WTC11 (cell line): ENCODE measurements around the gene TMCC2. TPM values are rescaled to one million over a fixed set of nuclear protein-coding genes. Genes with fewer than 3 reads are reported as not detected.

ENCODE experiments used
- ATAC-seq: fragments of 200-7000 bp; cut with Tn5 transposase; 2 replicates; pipeline ENCODE4 v1.10.0; 2021; ENCODE audit warnings: mild to moderate bottlenecking, moderate library complexity
- CTCF ChIA-PET: fragments of 300-600 bp; sonication (Branson Sonifier 250); formaldehyde crosslinking; loops from one replicate; lab custom pipeline; 2021; ENCODE audit warnings: antibody characterized with exemption; lab: Charles Lee
- POLR2A ChIA-PET: fragments of 350-600 bp; sonication (Branson Sonifier 250); formaldehyde crosslinking; loops from one replicate; lab custom pipeline; 2021; ENCODE audit warnings: antibody characterized with exemption; lab: Charles Lee
- DNase-seq: peaks from one replicate; pipeline ENCODE4 v3.0.0; 2021; ENCODE audit warnings: low spot score
- H3K27ac Mint-ChIP-seq: 2 replicates; pipeline ENCODE4 v1.8.0; 2021; ENCODE audit warnings: mixed read lengths
- H3K27me3 Mint-ChIP-seq: 2 replicates; pipeline ENCODE4 v1.8.0; 2021; ENCODE audit warnings: low read depth, mild to moderate bottlenecking, moderate library complexity, mixed read lengths
- H3K36me3 Mint-ChIP-seq: 2 replicates; pipeline ENCODE4 v1.8.0; 2021; ENCODE audit warnings: mixed read lengths
- H3K4me1 Mint-ChIP-seq: 2 replicates; pipeline ENCODE4 v1.8.0; 2022; ENCODE audit warnings: mixed read lengths
- H3K4me3 Mint-ChIP-seq: 2 replicates; pipeline ENCODE4 v1.8.0; 2021; ENCODE audit warnings: mild to moderate bottlenecking, moderate library complexity, mixed read lengths
- H3K9me3 Mint-ChIP-seq: 2 replicates; pipeline ENCODE4 v1.8.0; 2021; ENCODE audit warnings: mixed read lengths
- ARID4B ChIP-seq: sonication (generic); formaldehyde crosslinking; IDR thresholded peaks from 2 replicates; pipeline ENCODE4 v1.8.0; 2023; ENCODE audit warnings: missing genetic modification reagents, mild to moderate bottlenecking, borderline replicate concordance
- ATF1 ChIP-seq: sonication (generic); formaldehyde crosslinking; IDR thresholded peaks from 2 replicates; pipeline ENCODE4 v1.8.1; 2023; ENCODE audit warnings: mild to moderate bottlenecking, moderate library complexity, missing genetic modification reagents
- EMX1 ChIP-seq: fragments of 250-450 bp; sonication (Bioruptor Pico); IDR thresholded peaks from 2 replicates; pipeline ENCODE4 v1.8.0; 2021; ENCODE audit warnings: mild to moderate bottlenecking
- ERG ChIP-seq: fragments of 250-450 bp; sonication (Bioruptor Pico); IDR thresholded peaks from 2 replicates; pipeline ENCODE4 v1.8.0; 2021; ENCODE audit warnings: mild to moderate bottlenecking
- FOXJ3 ChIP-seq: sonication (generic); formaldehyde crosslinking; IDR thresholded peaks from 2 replicates; pipeline ENCODE4 v1.9.0; 2021; ENCODE audit warnings: missing genetic modification reagents, mild to moderate bottlenecking, borderline replicate concordance
- FOXP1 ChIP-seq: sonication (generic); formaldehyde crosslinking; IDR thresholded peaks from 2 replicates; pipeline ENCODE4 v1.8.0; 2022; ENCODE audit warnings: missing genetic modification reagents, mild to moderate bottlenecking, moderate library complexity, borderline replicate concordance
- IRF1 ChIP-seq: sonication (generic); formaldehyde crosslinking; IDR thresholded peaks from 2 replicates; pipeline ENCODE4 v1.8.0; 2023; ENCODE audit warnings: missing genetic modification reagents
- NFE2L1 ChIP-seq: sonication (generic); formaldehyde crosslinking; IDR thresholded peaks from 2 replicates; pipeline ENCODE4 v1.8.1; 2023; ENCODE audit warnings: missing genetic modification reagents
- TP53 ChIP-seq: sonication (generic); formaldehyde crosslinking; IDR thresholded peaks from 2 replicates; pipeline ENCODE4 v1.8.1; 2023; ENCODE audit warnings: mild to moderate bottlenecking, missing genetic modification reagents
- ZNF138 ChIP-seq: sonication (generic); formaldehyde crosslinking; conservative IDR thresholded peaks from 2 replicates; pipeline ENCODE4 v1.8.1; 2022; ENCODE audit warnings: mild to moderate bottlenecking, moderate library complexity, missing genetic modification reagents
- ZNF219 ChIP-seq: sonication (generic); formaldehyde crosslinking; IDR thresholded peaks from 2 replicates; pipeline ENCODE4 v1.8.0; 2023; ENCODE audit warnings: missing genetic modification reagents, mild to moderate bottlenecking, borderline replicate concordance
- total RNA-seq: library from RNA; stranded (reverse); gene quantifications from 3 replicates; pipeline ENCODE4 v1.2.3, GENCODE V29; 2021
- TF ChIP-seq, protein P1 (sequence below): sonication (generic); formaldehyde crosslinking; IDR thresholded peaks from 2 replicates; pipeline ENCODE4 v1.8.0; 2022; ENCODE audit warnings: mild to moderate bottlenecking, missing genetic modification reagents
- TF ChIP-seq, protein P2 (sequence below): sonication (generic); formaldehyde crosslinking; IDR thresholded peaks from 2 replicates; pipeline ENCODE4 v1.8.1; 2023; ENCODE audit warnings: mild to moderate bottlenecking, moderate library complexity, missing genetic modification reagents
- TF ChIP-seq, protein P3 (sequence below): sonication (generic); formaldehyde crosslinking; IDR thresholded peaks from 2 replicates; pipeline ENCODE4 v1.8.0; 2022; ENCODE audit warnings: mild to moderate bottlenecking, missing genetic modification reagents
- TF ChIP-seq, protein P4 (sequence below): sonication (generic); formaldehyde crosslinking; conservative IDR thresholded peaks from 2 replicates; pipeline ENCODE4 v1.8.1; 2022; ENCODE audit warnings: mild to moderate bottlenecking, missing genetic modification reagents
- TF ChIP-seq, protein P5 (sequence below): fragments of 250-450 bp; sonication (Bioruptor Pico); conservative IDR thresholded peaks from 2 replicates; pipeline ENCODE4 v1.9.0; 2021; ENCODE audit warnings: mild to moderate bottlenecking
- TF ChIP-seq, protein P6 (sequence below): sonication (generic); formaldehyde crosslinking; IDR thresholded peaks from 2 replicates; pipeline ENCODE4 v1.8.0; 2023; ENCODE audit warnings: mild to moderate bottlenecking, missing genetic modification reagents

TMCC2 gene
- total RNA-seq, 1 experiment from 2014 or later, result 9.5 TPM

GRCh38 chr1:205255941-205256780 is 28.4 kb downstream of the TMCC2 start (continued):
- TF ChIP-seq ERG (CRISPR knock-in tag), result no peak
- TF ChIP-seq NFE2L1 (CRISPR knock-in tag), result no peak
- no peak for TF ChIP-seq FOXJ3 (CRISPR knock-in tag)
- TF ChIP-seq ZNF138 (CRISPR knock-in tag), result no peak
- TF ChIP-seq, protein P1, sequence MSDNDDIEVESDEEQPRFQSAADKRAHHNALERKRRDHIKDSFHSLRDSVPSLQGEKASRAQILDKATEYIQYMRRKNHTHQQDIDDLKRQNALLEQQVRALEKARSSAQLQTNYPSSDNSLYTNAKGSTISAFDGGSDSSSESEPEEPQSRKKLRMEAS, result 0 out of 2 replicates have a peak, but pooled peaks have one; percentile 19
- no peak for TF ChIP-seq FOXP1 (CRISPR knock-in tag)
- TF ChIP-seq, protein P2, sequence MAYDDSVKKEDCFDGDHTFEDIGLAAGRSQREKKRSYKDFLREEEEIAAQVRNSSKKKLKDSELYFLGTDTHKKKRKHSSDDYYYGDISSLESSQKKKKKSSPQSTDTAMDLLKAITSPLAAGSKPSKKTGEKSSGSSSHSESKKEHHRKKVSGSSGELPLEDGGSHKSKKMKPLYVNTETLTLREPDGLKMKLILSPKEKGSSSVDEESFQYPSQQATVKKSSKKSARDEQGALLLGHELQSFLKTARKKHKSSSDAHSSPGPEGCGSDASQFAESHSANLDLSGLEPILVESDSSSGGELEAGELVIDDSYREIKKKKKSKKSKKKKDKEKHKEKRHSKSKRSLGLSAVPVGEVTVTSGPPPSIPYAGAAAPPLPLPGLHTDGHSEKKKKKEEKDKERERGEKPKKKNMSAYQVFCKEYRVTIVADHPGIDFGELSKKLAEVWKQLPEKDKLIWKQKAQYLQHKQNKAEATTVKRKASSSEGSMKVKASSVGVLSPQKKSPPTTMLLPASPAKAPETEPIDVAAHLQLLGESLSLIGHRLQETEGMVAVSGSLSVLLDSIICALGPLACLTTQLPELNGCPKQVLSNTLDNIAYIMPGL (CRISPR knock-in tag), result no peak
- TF ChIP-seq ZNF219 (CRISPR knock-in tag), result no peak

DNA sequence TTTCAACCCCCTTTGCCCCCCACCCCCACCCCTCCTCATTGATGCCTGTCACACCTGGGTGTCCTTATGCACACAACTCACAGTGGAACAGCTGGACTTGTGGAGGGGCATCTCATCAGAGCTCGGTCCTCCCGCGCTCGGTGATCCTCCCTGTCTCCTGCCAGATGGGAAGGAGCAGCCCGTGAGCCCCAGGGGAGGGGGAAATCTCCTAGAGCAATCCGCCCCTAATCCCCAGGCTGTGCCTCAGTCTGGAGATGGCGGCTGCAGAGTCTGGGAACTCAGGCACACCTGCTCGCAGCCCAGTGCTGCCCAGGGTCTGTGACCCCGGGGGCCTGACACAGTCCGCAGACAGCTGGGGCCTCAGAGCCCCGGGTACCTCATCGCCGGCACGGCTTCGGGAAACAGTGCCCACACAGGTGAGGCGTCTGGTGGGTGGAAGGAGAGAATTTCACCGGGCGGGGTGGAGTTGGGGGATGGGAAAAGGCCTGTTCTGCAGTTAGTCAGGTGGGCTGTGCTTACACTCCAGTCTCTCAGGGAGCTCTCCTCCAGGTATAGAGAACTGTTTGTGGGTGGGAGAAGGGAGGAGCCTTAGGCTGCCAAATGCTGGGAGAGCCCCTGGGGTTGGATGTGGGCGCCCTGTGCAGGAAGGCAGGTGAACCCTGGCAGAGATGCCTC is 29.3 kb downstream of the TMCC2 start:
- CTCF ChIA-PET, result interaction anchor here (0.5 to 6.7 kb wide), 36 partner anchors 9 to 424 kb away, joined by 3 to 166 read pairs (median 6); partner anchors contain the start of genes RBBP5, SLC45A3 and TMCC2
- no peak for DNase-seq
- no peak for ATAC-seq
- H3K27me3 Mint-ChIP-seq, result no peaks in the 10 kb centered on the region
- no peak overlapping the region for H3K4me3 Mint-ChIP-seq
- H3K9me3 Mint-ChIP-seq, result no peaks in the 10 kb centered on the region
- POLR2A ChIA-PET, result interaction anchor here (0.5 to 0.9 kb wide), 2 partner anchors 27 to 44 kb away, joined by 3 to 5 read pairs; no protein-coding TSS in a partner anchor
- no peaks in the 10 kb centered on the region for H3K36me3 Mint-ChIP-seq
- peaks cover 22% of the 10 kb centered on the region for H3K4me1 Mint-ChIP-seq
- no peak overlapping the region for H3K27ac Mint-ChIP-seq
- TF ChIP-seq, protein P3, sequence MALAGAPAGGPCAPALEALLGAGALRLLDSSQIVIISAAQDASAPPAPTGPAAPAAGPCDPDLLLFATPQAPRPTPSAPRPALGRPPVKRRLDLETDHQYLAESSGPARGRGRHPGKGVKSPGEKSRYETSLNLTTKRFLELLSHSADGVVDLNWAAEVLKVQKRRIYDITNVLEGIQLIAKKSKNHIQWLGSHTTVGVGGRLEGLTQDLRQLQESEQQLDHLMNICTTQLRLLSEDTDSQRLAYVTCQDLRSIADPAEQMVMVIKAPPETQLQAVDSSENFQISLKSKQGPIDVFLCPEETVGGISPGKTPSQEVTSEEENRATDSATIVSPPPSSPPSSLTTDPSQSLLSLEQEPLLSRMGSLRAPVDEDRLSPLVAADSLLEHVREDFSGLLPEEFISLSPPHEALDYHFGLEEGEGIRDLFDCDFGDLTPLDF, result no peak
- TF ChIP-seq, protein P4, sequence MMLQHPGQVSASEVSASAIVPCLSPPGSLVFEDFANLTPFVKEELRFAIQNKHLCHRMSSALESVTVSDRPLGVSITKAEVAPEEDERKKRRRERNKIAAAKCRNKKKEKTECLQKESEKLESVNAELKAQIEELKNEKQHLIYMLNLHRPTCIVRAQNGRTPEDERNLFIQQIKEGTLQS (CRISPR knock-in tag), result no peak
- TF ChIP-seq FOXJ3 (CRISPR knock-in tag) (no peak), IRF1 (CRISPR knock-in tag) (no peak), TP53 (no peak), ATF1 (CRISPR knock-in tag) (no peak), ARID4B (CRISPR knock-in tag) (no peak), EMX1 (CRISPR knock-in tag) (no peak), ZNF138 (CRISPR knock-in tag) (no peak), ZNF219 (CRISPR knock-in tag) (no peak)
- TF ChIP-seq, protein P5, sequence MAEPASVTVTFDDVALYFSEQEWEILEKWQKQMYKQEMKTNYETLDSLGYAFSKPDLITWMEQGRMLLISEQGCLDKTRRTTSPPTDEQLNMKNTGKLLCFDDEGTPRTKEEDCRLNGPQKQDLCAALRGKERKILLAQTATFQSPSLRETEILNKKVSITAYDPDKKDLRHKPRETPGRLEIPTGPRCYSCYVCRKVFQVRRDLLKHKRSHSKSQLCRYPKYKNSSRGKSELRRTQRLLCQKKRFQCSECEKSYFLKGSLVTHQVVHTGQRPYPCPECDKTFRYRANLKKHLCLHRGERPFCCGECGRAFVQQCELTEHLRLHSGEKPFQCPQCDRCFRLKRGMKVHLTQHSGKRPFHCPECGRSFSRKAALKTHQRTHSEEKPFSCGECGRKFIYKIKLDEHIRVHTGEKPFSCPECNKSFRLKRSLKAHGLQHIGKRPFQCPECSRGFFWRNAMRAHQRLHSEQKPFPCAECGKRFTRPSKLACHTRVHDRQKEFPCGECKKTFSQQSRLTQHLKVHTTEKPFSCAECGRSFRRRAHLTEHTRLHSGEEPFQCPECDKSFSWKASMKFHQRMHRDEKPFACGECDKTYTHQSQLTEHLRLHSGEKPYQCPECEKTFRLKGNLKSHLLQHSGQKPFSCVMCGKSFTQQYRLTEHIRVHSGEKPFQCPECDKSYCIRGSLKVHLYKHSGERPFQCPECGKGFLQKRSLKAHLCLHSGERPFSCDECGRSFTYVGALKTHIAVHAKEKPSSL (CRISPR knock-in tag), result no peak
- TF ChIP-seq, protein P6, sequence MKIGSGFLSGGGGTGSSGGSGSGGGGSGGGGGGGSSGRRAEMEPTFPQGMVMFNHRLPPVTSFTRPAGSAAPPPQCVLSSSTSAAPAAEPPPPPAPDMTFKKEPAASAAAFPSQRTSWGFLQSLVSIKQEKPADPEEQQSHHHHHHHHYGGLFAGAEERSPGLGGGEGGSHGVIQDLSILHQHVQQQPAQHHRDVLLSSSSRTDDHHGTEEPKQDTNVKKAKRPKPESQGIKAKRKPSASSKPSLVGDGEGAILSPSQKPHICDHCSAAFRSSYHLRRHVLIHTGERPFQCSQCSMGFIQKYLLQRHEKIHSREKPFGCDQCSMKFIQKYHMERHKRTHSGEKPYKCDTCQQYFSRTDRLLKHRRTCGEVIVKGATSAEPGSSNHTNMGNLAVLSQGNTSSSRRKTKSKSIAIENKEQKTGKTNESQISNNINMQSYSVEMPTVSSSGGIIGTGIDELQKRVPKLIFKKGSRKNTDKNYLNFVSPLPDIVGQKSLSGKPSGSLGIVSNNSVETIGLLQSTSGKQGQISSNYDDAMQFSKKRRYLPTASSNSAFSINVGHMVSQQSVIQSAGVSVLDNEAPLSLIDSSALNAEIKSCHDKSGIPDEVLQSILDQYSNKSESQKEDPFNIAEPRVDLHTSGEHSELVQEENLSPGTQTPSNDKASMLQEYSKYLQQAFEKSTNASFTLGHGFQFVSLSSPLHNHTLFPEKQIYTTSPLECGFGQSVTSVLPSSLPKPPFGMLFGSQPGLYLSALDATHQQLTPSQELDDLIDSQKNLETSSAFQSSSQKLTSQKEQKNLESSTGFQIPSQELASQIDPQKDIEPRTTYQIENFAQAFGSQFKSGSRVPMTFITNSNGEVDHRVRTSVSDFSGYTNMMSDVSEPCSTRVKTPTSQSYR, result no peak
